GM21825 (cell line): ENCODE measurements around the gene FAM3D.

ENCODE experiments used
- ATAC-seq: cut with Tn5 transposase; IDR thresholded peaks from one replicate; pipeline ENCODE4 v1.9.1; 2021; ENCODE audit warnings: mild to moderate bottlenecking, moderate library complexity; ENCODE audit not compliant: unreplicated experiment

The FAM3D gene

DNA sequence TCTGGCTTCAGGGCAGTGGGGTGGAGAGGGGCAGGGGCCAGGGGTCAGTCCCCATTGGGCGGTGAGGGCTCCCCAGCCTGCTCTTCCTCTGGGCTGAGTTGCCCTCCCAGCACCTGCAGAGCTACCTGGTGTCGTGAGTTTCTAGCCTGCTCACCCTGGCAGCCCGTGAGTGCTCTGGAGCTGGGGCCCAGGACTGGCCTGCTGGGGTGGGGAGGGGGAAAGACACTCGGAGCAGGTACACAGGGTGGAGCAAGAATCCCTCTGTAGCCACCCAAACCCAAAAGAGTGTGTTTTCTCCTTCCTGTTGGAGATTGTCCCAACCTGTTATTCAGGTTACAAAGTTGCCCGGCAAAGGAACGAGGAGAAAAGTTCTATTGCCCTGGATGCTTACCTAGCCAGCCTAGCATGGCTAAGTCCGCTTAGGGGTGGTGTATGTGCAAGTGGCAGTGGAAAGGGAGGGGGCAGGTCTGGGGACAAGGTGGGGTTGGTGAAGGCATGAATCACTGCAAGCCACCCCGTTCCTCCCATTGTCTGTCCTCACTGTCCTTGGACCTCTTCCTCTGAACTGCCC is 8.9 kb downstream of the FAM3D start:
- ATAC-seq: no peak

DNA sequence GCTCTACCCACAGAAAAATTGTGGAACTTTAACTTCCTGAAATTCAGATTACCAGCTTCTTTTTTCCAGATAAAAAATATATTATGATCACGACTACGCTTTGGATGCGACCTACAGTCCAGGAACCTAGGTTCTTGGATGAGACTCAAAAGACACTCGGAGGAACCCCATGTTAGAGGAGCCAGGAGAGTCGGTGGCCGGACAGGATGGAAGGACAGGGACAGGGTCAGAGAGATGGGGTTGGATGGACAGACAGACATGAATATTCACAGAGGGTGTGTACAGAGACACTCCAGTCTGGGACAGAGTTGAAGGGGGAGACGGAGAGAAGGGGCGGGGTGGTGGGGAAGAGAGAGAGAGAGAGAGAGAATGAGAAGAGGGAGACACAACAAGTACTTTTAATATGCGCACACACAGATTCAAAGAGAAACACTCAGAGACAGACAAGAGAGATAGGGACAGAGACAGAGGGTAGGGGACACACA is 9.5 kb downstream of the FAM3D start:
- no peak for ATAC-seq

DNA sequence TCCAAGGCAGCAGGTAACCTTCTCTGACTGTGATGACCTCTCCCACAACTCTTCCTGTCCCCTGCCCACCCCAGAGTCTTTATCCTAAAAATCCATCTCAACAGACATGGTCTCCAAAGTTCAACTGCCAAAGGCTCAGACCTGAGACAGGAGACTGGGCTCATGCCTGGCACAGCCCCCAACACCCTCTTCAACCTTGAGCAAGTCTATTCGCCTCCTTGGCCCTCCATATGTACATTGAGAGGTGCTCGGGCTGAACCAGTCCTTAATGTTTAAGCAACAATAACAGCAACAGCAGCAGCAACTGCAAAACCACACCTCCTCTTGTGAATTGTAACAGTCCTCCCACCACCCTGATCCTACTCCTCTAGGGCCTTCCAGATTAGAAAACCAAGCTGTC is 9.9 kb downstream of the FAM3D start:
- ATAC-seq: no peak

DNA sequence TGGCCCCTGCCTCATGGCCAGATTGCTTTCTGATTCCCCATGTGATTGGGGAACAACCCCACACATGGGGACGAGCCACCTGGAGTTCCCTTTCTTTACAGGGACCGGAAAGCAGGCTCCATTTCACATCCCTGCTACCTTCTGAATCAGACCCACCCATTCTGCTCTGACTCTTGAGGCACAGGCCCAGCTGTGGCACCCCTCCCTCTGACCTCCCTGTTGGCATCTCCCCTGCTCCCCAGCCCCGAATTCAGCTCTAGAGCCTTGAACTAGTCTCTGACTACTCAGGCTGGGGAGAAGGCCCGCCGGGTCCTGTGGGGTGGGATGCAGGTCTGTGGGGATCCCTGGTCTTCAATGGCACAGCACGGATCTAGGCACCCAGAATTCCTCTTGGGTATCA is 12.1 kb downstream of the FAM3D start:
- no peak for ATAC-seq

DNA sequence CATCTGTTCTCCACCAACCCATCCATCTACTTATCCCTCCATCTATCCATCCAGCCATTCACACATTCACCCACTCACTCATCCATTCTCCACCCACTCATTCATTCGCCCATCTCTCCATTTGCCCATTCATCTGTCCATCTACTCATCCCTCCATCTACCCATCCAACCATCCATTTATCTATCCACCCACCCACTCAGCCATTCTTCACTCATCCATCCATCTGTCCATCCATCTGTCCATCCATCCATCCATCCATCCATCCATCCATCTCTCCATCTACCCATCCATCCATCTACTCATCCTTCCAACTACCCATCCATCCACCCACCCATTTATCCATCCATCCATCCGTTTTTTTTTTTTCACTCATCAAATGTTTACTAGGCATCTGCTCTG is 13.9 kb downstream of the FAM3D start:
- ATAC-seq: no peak

DNA sequence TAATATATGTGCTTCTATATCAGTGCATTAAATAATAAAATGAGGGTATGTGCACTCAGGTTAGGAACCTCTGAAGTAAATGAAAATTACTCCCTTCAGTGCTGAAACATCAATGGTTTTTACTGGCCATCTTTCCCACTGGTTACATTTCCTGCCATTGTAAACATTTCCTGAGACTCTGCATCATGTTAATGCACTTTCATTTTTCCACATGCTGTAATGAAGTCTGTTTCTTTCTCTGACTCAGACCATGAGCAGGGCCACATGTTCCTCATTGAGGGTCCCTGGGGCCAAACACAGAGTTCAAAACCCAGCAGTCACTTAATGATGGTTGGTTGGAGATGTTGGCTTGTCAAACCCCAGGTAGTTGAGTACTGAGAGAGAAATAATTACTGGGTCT is 15.3 kb downstream of the FAM3D start:
- no peak for ATAC-seq

DNA sequence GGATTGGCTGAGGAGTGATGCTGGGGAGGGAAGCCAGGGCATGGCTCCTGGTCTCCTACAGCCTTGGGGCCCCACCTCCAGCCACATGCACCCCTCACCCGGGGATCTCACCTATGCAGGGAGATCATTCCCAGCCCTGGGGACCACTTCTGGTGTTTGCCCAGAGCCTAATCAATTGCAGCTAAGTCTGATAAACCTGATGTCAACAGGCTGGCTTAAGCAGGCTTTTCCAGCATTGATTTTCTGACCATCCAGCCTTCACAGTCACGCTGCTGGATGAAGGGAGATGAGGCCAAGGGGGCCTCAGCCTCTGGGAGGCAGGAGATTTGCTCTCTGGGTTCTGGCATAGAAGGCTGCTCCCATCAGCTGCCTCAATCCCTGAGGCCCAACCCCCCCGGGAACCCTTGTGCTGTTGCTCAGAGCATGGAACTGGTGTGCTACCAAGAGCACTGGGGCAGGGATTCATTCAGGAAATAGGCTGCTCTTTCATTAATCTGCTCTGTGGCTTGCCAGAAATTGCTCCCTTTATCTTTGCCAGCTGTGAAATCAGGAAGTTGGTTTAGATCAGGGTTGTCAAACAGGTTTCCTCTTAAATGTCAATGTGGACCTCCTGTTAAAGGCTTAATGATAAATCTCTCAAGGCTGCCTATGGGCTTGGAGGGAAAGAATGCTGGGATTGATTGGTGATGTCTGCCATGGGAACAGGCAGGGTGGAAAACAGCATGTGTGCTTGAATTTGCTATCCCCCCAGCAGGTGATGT is 19.0 kb downstream of the FAM3D start:
- no peak for ATAC-seq

DNA sequence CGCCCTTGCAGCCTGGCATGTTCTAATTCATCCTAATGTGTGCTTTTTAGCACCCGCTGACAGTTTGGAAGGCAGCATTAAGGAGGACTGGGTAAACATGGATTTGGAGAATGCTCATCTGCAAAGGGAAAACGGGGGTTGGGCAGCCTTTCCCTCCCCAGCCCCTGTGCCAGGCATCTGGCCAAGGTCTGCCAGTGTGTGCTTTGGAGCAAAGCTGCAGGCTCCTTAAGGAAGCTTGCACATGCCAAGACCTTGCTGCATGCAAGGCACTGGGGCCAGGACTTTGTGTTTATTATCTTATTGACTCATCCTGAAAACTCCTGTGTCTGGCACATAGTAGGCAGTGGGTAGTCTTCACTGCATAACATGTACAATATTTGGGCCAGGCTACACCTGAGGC is 20.1 kb downstream of the FAM3D start:
- ATAC-seq: no peak

DNA sequence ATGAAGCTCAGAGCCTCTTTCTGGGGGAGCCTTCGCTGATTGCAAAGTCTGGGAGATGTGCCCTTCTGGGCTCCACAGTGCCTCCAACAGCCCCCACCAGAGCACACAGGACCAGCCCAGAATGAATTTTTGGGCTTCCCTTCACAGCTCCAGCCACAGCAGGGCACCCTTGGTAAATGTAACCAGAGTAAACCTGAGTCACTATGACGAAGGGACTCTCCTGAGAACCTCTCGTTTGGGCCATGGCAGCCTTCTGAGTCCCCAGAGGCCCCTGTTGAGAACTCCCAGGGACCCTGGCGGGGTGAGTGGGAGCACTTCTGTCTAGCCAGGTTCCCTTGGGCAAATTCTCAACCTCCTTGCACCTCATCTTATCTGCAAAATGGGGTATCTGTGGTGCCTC is 20.8 kb downstream of the FAM3D start:
- ATAC-seq: no peak

DNA sequence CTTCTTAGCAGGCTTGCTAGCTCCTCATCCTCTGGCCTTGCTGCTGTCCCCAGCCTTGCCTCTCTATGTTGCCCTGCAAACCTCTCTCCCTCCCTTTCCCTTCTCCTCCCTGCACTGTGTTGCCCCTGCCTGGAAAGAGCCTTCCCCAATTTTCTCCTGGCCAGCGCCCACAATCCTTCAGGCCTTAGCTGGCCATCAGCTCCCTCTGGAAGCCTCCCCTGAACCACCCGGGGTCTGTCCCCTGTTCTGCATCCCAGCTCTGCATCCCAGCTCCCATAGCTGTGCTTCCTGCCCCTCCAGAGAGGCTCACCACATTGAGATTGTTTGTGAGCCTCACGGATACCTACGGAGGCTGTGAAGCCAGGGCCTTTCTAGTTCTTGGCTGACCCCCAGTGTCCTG is 23.7 kb downstream of the FAM3D start:
- no peak for ATAC-seq

DNA sequence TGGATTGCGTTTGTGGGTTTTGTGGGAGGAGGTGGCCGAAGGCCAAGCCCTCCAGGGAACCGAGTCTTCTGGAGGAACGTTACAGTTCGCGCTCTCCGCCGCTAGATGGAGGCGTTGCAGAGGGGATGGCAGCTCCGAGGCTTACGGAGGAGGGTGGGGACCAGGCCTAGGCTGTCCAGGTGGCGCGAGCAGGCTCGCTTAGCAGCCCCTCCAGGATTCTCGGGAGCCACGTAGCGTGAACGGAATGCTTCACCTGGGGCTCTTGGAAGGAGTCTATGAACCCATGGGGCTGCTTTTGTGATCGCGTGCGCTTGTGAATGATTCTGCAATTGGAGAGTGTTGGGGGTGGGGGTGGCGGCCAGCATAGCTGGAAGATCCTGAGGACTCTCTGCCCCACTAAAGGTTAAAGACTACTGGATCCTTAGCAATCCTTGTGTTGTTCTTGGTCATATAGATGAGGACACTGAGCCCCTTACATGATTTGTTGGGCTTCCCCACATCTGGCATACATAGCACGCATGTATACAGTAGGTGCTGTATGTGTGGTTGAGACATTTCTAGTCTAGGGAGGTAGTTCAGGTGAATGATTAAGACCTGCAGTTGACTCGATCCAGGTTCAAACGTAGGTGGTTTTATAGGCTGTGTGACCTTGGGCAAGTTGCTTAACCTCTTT is 25.7 kb downstream of the FAM3D start:
- no peak for ATAC-seq

DNA sequence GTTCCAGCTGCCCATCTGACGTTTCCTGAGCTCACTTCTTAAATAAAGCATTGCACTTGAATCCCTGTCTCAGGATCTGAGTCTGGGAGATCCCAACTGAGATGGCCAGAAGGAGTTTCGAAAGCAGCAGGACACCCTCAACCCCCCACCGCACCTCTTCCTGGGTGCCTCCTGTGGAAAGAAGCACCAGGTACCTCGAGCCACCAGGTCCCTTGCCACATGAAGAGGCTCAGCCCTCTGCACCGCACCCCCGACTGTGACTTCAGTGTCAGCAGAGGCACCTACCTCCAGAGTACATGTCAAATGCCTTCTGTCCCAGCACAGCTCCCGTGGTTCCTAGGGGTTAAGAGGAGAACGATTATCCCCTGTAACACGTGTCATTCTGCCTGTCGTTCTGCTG is 26.7 kb downstream of the FAM3D start:
- ATAC-seq: no peak

DNA sequence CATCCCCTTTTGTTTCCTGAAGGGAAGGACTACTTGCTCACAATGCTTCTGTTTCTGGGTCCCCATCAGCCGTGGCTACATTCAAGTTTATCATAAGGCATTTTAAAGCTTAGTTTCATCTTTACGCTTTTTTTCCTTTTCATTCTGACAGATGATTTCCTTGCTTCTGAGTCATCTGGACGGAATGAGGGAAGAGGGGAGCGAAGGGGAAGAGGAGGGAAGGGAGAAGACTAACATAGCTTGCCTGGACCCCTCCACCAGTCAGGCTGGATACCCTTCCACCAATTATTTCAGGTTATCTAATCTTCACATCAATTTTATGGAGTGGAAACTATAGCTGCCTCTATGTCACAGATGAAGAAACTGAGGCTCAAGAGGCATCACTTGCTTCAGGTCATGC is 27.6 kb downstream of the FAM3D start:
- ATAC-seq: no peak

DNA sequence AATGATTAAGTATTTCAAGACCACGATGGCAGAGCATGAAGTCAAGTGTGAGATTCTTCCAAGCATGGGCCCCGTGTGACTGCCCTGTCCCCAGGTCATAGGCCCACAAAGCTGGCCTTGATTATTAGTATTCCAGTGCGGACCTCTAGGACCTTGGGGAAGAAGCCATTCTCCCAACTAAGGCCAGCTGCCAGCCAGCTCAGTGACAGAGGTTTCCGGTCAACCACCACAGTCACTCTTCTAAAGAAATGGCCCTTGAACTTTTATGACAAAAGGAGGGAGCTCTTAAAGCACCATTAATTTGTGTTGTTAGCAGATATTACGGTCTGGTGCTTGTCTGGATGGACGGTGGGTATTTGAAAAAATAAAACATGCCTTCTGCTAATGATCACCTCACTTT is 28.0 kb downstream of the FAM3D start:
- no peak for ATAC-seq

DNA sequence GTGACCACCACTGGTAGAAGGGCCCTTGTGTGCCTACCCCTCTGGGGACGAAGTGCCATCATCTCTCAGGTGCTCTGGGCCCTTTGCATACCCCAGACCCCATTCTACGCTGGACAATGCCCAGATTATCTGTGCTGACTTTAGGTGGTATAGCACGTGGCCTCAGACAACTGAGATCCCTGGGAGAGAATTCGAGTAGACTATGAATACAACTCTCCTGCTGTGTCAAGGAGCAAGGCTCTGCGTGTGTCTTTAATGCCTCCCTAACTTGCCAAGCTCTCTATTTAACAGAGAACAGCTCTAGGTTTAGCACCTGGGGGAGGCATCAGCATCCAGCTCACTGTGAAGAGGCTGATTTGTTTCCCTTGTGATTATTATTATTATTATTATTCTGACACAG is 29.1 kb downstream of the FAM3D start:
- no peak for ATAC-seq

DNA sequence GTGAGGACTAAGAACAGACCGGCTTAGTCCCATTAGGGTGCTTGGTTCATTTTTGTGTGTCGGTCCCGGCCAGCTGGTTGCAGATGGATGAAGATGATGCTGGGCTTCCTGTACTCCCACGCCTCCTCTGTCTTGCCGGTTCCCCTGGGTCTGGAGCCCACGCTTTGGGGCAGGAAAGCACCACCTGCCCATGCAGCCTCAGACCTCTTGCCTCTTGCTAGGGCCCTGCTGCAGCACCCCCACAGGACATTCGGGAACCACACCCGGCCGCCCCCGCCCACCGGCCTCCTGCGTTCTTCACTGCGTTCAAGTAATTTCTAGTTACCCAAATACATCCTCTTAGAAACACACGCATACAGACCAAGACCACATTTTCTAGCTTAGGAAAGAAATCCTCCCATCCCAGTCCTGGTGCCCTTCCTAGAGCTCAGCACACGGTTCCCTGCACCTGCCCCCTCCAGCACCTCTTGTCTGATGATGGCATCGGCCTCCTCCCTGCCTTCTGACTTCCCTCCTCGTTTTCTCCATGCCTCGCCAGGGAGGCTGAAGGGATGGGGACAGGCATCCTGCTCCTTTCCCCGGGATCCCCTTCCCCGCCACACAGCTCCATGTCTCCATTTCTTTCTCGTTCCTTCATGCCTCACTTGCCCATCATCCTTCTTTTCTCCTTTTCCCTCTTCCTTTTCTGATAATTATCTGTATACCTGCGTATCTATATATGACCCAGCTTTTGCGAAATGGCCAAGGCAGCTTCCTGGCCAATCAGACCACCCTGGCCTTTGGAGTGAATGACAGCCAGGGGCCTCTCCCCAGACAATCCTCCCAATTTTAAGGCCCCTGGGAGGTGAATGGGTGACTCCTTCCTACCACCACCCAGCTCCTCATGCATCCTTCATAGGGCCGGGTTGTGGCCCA is 30.9 kb downstream of the FAM3D start:
- ATAC-seq: no peak

DNA sequence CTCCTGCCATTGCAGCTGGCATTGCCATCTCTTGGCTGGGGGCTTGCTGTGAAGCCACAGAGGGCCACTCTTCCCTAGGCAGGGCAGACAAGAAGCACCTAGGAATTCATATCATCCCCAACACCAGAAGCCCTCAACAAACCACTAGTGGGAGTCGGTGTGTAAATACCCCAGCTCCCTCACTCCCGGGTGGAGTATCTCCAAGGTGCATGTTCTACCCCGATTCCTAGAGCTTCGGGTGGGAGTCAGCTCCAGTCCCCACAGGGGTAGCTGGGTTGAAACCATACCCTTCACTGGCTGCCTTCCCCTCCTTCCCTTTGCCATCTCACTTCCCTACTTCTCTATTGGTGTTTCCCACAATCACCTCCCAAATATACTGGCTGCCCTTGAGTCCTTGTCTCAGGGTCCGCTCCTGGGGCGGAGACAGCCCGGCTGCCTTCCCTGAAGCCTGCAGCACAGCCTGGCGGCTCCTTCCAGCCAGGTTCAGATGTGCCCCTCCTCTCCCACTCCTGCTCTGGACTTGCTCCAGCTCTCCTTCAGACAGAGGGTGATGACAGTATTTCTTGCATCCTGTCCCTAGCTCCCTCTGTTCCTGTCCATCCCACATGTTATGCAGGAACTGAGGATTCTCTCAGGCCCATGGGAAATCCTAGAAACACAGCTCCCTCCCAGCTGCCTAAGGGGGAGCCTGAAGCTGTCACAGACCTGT is 33.3 kb downstream of the FAM3D start:
- ATAC-seq: no peak

DNA sequence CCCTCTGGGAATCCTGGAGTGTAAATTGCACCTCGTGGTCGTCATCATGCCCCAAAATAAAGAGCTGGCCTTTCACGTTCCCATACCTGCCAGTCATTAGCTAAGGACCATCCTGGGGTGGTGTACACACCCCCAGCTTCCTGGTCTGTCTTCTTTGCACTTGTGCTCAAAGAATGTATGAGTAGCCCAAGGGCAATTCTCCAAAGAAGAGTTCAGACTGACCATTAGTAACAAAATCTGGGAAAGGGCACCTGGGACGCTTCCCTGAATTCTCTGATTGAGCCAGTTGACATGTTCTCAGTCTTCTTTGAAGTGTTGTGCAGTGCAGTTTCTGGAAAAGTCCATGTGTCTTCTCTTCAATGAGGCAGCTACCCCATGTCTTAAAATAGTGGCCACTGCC is 34.8 kb downstream of the FAM3D start:
- ATAC-seq: no peak

DNA sequence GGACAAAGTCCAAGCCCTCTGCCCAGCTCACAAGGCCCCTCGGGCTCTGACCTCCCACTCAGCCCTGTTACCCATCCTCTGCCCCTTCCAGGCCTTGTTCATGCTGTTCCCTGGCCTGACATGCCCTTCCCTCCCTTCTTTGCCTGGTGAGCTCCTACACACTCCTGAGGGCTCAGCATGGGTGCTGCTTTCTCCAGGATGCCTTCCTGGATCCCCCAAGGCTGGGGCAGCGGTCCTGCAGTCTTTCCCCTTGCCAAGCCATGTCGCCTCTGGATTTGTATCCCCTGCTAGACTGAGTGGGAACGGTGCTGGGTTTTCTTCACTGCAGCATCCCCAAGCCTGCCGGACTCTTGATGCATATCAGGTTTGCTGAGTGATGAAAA is 35.9 kb downstream of the FAM3D start:
- no peak for ATAC-seq

DNA sequence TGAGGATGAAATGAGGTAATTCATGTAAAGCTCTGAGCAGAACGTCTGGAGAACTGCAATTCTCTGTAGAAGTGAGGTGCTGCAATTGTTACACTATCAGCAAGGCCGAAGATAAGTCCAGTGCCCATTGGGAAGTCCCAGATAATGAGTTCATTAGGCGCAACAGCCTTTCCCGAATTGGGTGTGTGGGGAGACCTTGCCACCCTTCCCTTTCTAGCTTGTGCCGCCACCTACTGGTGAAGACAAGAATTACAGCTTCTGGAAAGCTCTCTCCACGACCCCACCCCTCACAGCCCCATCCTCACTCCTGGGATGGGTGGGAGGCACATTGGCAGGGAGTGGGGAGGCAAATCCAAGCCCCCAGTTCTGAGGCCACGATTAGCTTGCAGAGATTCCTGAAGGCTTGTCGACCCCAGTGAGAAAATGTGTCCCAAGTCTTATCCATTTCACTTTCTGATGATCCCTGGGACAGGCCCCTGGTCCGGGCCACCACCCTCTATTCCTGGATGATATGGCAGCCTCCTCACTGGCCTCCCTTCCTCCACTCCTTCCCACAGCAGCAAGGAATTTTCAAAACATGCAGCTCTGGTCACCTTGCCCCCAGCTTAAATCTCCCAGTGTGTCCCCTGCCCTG is 36.4 kb downstream of the FAM3D start:
- no peak for ATAC-seq
